HG03520 (cell line): Measurements from ENCODE around the gene PSD4.

Experiments
- ATAC-seq: cut with Tn5 transposase; IDR thresholded peaks from one replicate; pipeline ENCODE4 v1.9.1; 2021; ENCODE audit warnings: mild to moderate bottlenecking, moderate library complexity; ENCODE audit not compliant: unreplicated experiment

Gene PSD4

GRCh38 chr2:113219889-113220641 is 46.3 kb downstream of the PSD4 start:
- ATAC-seq, result no peak

GRCh38 chr2:113220970-113221708 is 47.4 kb downstream of the PSD4 start:
- ATAC-seq, result no peak

GRCh38 chr2:113221846-113222245 is 48.1 kb downstream of the PSD4 start:
- ATAC-seq, result no peak

- ATAC-seq, result no peak
Measured at GRCh38 chr2:113223813-113224212, 50.0 kb downstream of the PSD4 start.

- ATAC-seq, result no peak
Measured at GRCh38 chr2:113224647-113225236, 51.0 kb downstream of the PSD4 start.

GRCh38 chr2:113225263-113226259 is 51.8 kb downstream of the PSD4 start:
- no peak for ATAC-seq

GRCh38 chr2:113226462-113226861 is 52.7 kb downstream of the PSD4 start:
- ATAC-seq, result no peak

GRCh38 chr2:113227290-113227689 is 53.5 kb downstream of the PSD4 start:
- ATAC-seq, result no peak

GRCh38 chr2:113227698-113228097 is 53.9 kb downstream of the PSD4 start:
- no peak for ATAC-seq

- ATAC-seq, result no peak
Measured at GRCh38 chr2:113228351-113228750, 54.6 kb downstream of the PSD4 start.

- no peak for ATAC-seq
Measured at GRCh38 chr2:113228991-113229716, 55.4 kb downstream of the PSD4 start.

- ATAC-seq, result no peak
Measured at GRCh38 chr2:113229795-113230194, 56.0 kb downstream of the PSD4 start.

GRCh38 chr2:113230531-113230930 is 56.8 kb downstream of the PSD4 start:
- no peak for ATAC-seq

GRCh38 chr2:113231064-113231463 is 57.3 kb downstream of the PSD4 start:
- ATAC-seq, result no peak

- ATAC-seq, result no peak
Measured at GRCh38 chr2:113232123-113232522, 58.4 kb downstream of the PSD4 start.

- no peak for ATAC-seq
Measured at GRCh38 chr2:113232740-113233139, 59.0 kb downstream of the PSD4 start.

- ATAC-seq, result no peak
Measured at GRCh38 chr2:113233593-113234550, 60.1 kb downstream of the PSD4 start.

GRCh38 chr2:113234721-113235346 is 61.1 kb downstream of the PSD4 start:
- ATAC-seq, result no peak
